CD1c-positive myeloid dendritic cell (primary cell): Measurements from ENCODE around the gene C14orf180.
"Not testable (repeated sequence)": the region's sequence is repeated elsewhere in the genome, so short reads cannot be mapped to it uniquely, and the experiment has no call there.

Experiments used
- DNase-seq: peaks from one replicate; pipeline ENCODE4 v3.0.0-alpha.2; 2016; ENCODE audit errors: extremely low spot score

C14orf180 gene

GRCh38 chr14:104578321-104578720 is 1.2 kb upstream of the C14orf180 start:
- DNase-seq: no peak

DNA sequence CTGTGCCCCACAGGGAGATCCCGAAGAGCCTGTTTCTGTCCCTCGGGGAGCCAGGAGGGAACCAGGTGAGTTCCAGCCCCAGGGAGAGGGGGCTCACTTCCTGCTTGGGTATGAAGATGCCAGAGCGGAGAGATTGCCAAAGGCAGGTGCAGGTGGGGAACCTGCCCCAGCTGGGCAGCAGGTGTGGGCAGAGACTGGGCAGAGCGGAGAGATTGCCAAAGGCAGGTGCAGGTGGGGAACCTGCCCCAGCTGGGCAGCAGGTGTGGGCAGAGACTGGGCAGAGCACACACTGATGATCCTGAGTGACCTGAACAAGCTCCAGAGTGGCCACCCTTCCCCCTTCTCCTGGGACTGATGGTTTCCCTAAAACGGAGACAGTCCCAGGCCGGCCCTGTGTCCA is 375 bp downstream of the C14orf180 start:
- DNase-seq: not testable (repeated sequence)

DNA sequence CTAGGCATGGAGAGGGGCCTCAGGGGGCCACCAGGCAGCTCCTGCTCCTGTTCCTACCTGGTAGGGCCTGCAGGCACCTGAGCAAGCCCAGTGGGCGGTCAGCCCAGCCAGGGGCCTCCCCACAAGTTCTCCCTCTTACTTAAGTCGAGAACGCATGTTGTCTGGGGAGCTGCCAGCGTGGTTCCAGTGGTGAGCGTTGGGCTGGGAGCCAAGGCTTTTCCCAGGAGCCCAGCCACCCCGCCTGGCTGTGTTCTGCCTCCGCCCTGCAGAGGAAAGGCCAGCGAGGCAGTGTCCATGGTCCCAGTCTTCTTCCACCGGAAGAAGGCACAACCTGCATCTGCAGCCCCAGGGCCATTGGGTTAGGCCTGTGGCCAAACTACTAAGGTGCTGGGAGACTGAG is 1.4 kb downstream of the C14orf180 start:
- no peak for DNase-seq

DNA sequence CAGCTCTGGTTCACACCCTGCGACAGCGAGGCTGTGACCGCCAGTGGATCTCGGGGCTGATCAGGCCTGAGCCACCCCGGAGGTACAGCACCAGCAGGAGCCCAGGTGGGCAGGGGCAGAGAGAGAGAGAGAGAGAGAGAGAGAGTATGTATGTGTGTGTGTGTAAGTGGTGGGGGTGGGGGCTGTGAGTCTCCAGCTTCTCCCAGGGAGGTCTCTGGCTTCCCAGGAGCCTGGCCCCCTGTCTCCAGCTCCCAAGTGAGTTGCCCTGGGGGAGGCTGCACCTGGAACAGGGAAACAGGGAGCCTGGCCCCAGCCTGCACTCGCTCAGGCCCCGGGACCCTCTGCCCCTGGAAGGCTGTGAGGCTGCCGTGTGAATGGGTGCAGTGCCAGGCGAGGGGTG is 2.0 kb downstream of the C14orf180 start:
- no peak for DNase-seq

DNA sequence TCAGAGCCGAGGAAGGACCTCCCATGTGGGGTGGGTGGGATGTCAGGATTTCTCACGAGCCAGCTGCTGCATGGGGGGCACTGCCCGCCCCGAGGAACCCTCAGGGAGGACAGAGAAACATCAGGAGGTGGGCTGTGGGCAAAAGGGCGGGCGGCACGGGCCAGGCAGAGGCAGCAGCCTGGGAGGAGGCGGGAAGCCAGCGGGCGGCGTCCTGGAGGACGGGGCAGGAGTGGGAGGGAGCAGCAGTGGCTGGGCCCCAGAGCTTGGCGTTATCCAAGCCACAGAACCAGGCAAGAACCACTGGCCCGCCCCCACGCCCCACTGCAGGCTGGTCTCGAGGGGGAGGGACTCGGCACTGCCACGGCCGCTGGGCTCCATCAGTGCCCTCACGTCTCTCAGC is 2.4 kb downstream of the C14orf180 start:
- DNase-seq: no peak

DNA sequence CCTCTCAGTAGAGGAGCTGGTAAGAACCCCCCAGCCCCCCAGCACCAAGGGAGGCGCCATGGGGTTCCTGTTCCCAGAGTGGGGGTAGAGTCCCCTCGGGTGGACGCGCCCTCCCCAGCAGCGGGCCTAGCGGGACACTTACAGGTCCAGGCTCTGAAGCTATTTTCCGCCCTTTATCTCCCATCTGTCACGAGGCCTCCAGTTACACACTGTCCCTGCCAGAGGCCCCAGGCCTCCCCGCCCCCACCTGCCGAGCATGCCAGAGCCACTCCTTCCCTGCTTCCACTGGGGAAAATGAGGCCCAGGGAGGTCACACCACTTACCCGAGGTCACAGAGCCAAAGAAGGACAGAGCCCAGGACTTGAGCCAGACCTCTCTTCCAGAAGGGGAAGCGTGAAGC is 3.1 kb downstream of the C14orf180 start:
- DNase-seq: no peak

DNA sequence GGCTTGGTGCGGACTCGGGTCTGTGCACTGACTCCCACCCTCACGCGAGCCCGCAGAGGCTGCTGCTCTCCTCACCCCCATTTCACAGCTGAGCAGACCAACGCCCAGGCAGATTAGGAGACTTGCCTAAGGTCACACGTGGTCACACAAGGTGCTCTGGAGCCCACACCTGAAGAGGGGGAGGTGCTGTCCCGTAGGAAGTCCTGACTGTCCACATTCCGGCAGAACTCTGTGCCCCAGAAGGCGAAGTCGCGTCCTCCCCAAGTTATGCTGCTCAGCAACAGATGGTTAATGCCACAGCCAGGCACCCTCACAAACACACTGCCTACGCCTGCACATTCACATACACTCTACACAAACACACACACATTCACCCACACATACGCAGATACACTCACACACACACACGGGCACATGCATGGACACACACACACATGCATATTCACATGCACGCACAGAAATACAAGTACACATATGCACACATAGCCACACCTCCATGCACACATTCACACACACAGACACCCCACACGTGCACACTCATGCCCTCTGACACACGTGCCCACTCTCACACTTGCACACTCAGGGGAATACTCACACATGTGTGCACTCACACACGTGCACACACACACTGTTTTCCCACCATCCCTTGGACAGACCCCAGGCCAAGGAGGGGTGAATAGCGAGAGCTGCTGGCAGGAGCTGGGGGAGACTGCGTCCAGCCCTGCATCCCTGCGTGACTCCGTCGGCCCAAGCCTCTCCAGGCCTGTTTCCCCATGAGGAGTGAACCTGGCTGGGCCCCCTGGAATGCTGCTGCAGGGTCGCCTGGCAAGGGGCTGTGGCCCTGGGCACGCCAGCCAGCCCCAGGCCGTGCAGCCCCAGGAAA is 4.1 kb downstream of the C14orf180 start:
- no peak for DNase-seq

DNA sequence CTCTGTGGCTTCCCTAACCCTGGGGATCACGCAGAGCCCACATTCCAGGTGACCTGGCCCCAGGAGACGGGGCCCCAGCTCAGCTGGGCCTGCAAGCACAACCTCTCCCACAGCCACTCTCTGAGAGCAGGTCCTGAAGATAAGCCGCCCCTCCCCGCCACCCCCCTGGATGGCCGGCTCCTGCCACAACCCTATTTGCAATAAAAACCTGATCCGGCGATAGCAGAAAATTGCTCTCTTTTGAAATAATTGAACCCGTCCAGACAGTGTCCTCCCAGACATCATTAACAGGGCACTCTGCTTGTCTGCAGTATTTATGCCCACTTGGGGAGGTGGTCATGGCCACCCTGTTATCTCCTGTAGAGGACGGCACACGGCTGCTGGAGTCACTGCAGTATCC is 5.0 kb downstream of the C14orf180 start:
- DNase-seq: no peak

DNA sequence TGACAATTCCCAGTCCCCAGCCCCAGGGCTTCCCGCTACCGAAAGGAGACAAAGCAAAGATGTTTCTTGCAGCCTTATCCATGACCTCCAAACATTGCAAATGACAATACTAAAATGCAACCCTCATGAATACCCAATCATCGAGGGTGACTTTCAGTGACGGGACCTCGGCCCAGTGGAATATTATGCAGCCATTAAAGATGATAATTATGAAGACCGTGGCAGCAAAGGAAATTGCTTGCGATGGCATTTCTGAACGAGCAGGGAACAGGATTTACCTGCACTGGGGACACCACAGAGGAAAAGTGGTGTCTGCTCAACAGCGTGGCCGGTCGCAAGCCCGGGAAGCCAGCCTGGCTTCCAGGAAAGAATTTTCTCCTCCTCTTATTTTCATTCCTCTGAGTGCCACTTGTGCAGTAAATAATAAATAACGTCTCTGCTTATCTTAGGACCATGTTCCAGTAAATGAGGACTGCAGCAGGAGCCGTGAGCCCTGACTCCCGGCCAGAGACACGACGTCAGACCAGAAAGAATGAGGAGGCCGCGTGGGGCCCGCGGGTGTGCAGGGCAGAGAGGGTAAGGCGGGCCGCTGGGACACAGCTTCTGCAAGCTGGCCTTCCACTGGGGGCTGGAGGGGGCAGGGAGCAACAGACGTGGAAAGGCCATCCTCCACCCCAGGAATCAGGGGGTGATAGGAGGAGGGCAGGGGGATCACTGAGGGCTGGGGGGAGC is 6.6 kb downstream of the C14orf180 start:
- DNase-seq: no peak

GRCh38 chr14:104586832-104587620 is 7.5 kb downstream of the C14orf180 start:
- no peak for DNase-seq

DNA sequence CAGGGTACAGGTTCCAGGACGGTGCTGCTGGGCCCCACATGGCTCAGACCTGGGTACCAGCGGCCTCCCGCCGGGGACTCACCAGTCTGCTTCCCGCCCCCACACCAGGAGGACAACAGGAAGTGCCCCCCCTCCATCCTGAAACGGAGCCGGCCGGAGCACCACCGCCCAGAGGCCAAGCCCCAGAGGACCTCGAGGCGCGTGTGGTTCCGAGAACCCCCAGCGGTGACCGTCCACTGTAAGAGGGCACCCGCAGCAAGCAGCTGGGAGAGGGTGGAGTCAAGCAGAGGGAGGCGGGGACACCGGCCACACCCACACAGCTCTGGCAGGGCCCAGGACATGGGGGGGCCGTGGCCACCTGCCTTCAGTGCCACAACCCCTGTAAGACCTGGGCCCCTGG is 8.1 kb downstream of the C14orf180 start:
- DNase-seq: no peak

DNA sequence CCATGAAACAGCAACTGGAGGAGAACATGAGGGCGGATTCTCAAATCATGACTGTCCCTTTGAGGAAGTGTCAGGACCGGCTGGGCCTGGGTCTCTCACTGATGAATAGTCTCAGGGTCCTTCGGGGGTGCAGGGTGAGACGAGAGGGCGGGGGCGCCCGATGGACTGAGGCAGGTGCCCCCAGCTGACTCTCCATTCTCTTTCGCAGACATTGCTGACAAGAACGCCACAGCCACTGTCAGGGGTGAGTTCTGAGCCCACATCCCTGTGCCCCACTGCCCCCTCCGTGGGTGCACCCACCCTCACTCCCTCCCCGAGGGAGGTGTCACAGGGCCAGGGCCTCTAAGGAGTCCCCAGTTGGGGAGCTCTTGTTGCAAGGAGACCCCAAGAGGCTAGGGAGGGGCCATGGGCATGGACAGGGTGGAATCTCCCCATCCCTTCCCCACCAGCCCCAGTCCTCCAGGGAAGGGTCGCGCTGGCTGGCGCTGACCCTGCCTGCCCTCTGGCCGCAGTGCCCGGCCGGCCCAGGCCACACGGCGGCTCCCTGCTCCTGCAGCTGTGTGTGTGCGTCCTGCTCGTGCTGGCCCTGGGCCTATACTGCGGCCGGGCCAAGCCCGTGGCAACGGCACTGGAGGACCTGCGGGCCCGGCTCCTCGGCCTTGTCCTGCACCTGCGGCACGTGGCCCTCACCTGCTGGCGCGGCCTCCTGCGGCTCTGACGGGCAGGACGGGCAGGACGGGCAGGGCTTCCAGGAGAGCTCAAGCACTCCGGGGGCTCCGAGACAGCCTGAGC is 8.7 kb downstream of the C14orf180 start:
- DNase-seq: no peak

DNA sequence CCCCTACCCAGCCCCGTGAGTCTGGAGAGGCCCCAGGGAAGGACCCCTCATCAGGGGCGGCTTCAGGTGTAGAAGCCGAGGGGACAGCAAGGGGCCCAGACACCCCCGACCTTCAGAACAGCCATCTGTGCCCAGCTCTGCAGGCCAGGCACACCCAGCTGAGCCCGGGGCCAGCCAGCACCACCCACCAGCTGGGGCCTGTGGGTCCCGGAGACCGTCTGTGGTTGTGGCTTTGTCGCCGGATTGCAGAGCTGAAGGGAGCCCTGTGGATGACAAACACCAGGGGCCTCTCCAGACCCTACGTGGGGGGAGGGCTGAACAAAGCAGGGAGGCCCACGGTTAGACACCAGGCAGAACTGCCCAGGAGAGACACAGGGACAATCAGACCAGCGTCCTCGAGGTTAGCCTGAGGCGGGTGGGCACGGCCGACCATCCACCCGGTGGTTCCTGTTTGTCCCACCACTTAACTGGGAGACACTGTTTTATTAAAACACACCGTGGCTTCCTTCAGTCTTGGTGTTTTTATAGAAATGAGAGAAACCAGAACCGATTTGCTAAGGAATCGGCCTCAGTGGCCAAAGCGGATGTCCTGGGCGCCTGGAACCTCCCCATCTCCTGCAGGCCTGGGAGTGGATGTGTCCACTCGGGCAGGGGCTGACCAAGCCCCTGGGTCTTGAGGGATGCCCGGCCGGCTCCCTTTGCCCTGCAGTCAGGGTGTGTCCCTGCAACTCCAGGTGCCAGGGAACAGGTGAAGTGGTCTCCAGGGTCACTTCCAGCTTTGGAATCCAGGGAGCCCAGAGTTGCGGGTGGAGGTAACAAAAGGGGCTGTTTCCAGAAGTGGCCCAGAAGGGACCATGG is 10.0 kb downstream of the C14orf180 start:
- no peak for DNase-seq

- no peak for DNase-seq
Measured at GRCh38 chr14:104590240-104590965, 10.8 kb downstream of the C14orf180 start.

DNA sequence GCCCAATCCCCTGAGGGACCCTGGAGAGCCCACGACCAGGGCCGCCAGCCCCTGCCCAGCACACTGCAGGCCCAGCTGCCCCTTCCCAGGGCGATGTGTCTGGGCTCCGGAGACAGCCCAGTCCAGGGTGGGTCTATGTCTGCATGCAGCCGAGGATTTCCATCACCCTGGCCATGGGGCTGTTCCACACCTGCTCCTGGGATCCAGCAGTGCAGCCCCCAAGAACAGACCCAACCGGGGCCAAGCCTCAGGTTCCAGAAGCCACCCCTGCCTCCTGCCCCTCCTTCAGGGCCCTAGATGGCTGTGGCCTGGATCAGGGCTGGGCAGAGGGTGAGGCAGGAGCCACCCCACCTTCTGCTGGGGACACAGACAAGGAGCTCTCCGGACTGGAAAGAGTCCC is 11.5 kb downstream of the C14orf180 start:
- DNase-seq: no peak

DNA sequence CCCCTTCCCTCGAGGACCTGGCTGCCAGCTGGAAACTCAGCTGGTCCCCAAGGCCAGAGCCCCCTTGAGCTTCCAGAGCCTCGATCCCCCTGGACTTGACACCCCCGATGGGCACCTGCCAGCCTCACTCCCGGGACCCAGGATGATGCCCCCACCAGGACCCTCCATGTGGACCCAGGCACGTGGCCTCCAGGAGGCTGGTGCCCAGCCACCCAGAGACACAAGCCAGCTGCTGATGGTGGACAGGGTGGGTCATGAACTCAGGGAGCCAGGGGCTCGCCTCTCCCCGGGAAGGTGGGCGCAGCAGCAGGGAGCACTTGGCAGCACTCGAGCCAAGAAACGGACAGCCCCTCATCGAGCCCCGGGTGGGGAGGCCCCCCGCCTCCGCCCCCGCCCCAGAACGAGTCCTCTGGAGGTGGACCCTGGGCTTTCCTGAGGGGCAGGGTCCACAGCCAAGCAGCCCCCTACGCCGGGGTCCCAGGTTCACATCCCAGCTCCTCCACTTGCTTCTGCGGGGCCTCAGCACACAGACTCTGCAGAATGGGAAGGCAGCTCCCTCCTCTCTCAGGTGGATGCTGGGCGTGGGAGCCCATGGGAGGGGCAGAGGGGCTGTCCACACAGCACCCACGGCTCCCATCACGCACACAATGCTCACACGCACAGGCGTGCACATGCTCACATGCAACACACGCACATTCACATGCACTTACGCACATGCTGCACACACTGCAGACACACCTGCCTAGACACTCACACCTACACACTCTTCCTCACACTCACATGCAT is 12.1 kb downstream of the C14orf180 start:
- DNase-seq: no peak

DNA sequence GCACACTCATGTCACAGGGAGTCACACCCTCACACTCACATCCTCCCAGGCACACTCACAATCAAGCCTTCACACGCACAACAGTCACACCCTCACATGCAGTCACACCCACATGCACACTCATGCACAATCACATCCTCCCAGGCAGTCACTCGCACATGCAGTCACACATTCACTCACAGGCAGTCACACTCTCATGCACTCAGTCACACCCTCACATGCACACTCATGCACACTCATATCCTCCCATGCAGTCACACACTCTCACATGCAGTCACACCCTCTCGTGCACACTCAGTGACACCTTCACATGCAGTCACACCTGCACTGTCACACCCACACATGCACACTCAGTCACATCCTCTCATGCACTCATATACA is 12.7 kb downstream of the C14orf180 start:
- no peak for DNase-seq

GRCh38 chr14:104592785-104593184 is 13.2 kb downstream of the C14orf180 start:
- no peak for DNase-seq

DNA sequence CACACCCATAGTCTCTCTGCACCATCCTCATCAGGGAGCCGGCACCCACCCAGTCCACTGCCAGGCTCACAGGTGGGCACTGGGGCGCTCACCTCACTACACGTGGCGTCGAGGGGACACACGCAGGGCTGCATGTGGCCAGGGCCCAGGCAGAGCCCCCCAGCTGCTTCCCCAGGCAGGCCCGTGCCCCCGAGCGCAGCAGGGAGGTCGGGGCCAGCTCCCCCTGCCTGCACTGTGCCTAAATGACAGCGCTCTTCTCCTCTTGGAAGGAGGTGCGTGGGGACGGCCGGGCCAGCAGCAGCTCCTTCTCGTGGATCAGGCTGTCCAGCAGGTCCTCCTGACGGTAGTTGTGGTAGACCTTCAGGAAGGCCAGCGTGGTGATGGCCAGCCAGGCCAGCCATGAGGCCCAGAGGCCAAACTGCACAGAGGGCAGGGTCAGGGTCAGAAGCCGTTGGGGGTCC is 13.7 kb downstream of the C14orf180 start:
- no peak for DNase-seq
